Cardiac fibroblast (primary cell): ENCODE measurements around the gene FOXK1.
"Not testable (repeated sequence)": the region's sequence is repeated elsewhere in the genome, so short reads cannot be mapped to it uniquely, and the experiment has no call there.

Source experiments
- DNase-seq, 2 donors: peaks; one replicate each; pipeline versions ENCODE4 v3.0.0 to v3.0.0-alpha.2; 2010; ENCODE audit warnings: low read depth in 2 of 2
- H3K4me3 ChIP-seq, 2 donors: replicated peaks in 1 of 2; 1 replicate in 1 of 2; 2 replicates in 1 of 2; pipeline ENCODE4 v1.5.1; 2011; ENCODE audit warnings: low read depth in 2 of 2, low read length in 2 of 2, mild to moderate bottlenecking in 2 of 2, moderate library complexity in 1 of 2
- TF ChIP-seq, protein P1 (sequence below): IDR thresholded peaks from one replicate; pipeline ENCODE4 v1.5.1; 2011; ENCODE audit warnings: low read depth, mild to moderate bottlenecking, low read length, inconsistent platforms

The FOXK1 gene

DNA sequence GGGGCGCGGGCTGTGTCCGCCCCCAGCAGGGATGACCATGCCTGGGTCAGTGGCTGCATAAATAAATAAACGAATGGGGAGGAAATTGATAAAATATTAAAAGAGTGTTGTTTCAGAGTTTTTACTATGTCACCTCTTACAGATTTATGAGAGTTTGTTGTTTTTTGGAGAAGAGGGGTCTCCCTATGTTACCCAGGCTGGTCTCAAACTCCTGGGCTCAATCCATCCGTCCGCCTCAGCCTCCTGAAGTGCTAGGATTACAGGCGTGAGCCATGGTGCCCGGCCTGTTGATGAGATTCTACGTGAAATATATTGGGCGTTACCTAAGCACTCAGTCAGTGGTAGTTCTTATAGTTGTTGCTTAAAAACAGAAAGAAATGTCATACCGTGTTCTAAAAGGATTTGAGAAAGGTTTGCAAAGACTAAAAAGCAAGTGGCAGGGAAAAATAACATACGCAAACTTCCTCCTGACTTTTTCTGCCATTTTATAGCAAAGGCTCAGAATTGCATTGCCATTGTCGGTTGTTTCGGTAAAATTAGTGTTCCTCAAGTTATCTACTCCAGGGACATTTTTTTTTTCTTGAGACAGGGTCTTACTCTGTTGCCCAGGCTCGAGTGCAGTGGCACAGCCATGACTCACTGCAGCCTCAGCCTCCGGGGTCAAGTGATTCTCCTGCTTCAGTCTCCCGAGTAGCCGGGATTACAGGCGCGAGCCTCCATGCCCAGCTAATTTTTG is 39.5 kb upstream of the FOXK1 start:
- no peak for DNase-seq
- TF ChIP-seq, protein P1, sequence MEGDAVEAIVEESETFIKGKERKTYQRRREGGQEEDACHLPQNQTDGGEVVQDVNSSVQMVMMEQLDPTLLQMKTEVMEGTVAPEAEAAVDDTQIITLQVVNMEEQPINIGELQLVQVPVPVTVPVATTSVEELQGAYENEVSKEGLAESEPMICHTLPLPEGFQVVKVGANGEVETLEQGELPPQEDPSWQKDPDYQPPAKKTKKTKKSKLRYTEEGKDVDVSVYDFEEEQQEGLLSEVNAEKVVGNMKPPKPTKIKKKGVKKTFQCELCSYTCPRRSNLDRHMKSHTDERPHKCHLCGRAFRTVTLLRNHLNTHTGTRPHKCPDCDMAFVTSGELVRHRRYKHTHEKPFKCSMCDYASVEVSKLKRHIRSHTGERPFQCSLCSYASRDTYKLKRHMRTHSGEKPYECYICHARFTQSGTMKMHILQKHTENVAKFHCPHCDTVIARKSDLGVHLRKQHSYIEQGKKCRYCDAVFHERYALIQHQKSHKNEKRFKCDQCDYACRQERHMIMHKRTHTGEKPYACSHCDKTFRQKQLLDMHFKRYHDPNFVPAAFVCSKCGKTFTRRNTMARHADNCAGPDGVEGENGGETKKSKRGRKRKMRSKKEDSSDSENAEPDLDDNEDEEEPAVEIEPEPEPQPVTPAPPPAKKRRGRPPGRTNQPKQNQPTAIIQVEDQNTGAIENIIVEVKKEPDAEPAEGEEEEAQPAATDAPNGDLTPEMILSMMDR = no peak
- H3K4me3 ChIP-seq = peak overlapping the region; percentile 62 to 68

DNA sequence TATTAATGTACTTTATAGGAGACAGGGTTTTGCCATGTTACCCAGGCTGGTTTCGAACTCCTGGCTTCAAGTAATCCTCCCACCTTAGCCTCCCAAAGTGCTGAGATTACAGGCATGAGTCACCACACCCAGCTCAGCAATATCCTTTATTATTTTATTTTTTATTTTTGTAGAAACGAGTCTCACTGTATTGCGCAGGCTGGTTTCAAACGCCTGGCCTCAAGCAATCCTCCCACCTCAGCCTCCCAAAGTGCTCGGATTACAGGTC is 39.0 kb upstream of the FOXK1 start:
- H3K4me3 ChIP-seq, DNase-seq: not testable (repeated sequence)

DNA sequence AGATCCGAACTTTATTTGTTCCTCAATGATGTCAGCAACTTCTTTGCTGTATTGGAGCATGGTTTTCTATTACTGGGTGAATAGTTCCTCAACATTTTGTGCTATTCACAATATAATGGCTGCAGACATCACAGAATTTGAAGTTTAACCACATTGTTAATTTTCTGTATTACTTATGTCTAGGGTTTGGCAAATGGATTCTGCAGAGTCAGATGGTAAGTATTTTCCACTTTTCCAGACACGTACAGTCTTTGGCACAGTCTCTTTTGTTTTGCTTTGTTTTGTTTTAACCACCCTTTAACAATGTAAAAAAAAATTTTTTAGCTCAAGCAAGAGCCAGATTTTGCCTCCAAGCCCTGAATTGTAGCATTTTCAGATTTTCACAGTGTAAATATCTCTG is 36.8 kb upstream of the FOXK1 start:
- no peak overlapping the region for H3K4me3 ChIP-seq
- DNase-seq = no peak
- TF ChIP-seq, protein P1 = no peak

DNA sequence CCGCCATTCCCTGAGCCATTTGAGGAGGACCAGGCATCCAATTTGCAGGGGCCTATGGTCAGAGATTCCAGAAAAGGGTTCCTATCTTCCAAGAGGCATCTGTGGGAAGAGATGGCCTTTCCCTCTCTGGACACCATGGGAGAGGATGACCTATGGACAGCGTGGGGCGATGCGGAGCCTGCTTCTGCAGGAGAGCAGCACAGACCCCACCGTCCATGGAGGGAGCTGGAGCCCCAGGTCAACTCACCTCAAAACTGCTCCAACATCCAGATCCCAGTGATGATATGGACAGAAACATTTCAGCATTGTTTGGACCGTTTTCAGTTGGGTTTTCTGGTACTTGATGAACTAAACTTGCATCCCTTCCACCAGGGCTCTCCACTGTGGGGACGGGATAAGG is 34.0 kb upstream of the FOXK1 start:
- TF ChIP-seq, protein P1 = no peak
- H3K4me3 ChIP-seq = no peak overlapping the region
- no peak for DNase-seq

DNA sequence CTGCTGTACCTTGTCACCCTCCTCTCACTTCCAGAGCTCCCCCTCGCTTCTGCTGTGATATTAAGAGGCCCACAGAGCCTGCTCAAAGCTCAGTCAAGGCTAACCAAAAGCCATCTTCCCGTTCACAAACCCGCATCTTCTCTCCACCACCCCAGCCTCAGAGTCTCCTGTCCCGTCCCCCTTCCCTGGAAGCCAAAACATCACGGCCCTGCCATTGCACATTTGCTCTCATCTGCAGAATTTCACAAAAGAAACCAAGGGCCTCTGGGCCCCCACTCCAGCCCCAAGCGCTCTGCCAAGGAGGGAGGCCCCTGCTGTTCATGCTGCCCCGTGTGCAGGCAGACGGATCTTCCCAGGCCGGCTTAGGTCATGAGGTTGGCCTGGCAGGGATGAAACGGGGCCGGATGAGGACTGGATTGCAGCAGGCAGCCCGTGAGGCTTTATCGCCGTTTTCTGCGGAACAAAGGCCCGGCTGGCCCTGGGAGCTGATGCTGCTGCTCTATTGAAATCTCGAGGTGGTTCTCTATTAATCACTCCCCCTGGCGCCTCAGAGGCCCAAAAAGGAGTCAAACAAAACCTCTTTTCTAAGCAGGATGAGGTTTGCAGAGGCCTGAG is 31.6 kb upstream of the FOXK1 start:
- H3K4me3 ChIP-seq = no peak overlapping the region
- TF ChIP-seq, protein P1 = no peak

DNA sequence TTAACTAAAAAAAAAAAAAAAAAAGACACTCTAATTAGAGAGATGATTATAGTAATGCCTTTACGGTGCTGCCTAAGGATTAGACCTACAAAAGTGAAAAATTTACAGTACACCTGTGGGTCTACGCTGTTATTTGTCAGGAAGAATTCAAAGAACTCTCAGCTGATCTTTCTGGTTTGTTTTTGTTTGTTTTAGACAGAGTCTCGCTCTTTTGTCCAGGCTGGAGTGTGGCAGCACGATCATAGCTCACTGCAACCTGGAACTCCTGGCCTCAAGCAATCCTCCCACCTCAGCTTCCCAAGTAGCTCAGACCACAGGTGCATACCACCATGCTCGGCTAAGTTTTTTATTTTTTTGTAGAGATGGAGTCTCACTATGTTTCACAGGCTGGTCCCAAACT is 28.3 kb upstream of the FOXK1 start:
- TF ChIP-seq, protein P1 = no peak
- no peak overlapping the region for H3K4me3 ChIP-seq
- DNase-seq = no peak

More for the DNA sequence above, 31.6 kb upstream of the FOXK1 start:
- peak; percentile 48 to 79 for DNase-seq

DNA sequence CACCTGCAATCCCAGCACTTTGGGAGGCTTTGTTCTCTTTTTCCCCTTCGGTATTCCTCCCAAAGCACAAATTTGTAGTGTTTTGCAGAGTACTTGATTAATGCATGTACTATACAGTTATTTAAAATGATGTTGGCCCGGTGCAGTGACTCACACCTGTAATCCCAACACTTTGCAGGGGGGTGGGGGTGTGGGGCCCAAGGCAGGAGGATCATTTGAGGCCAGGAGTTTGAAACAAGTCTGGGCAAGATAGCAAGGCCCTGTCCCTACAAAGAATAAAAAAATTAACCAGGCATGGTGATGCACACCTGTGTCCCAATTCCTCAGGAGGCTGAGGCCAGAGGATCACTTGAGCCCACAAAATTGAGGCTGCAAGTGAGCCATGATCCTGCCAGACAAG is 26.8 kb upstream of the FOXK1 start:
- TF ChIP-seq, protein P1 = no peak
- DNase-seq = no peak
- no peak overlapping the region for H3K4me3 ChIP-seq
